ENCODE measurements around the gene DUSP1. TPM values are rescaled to one million over a fixed set of nuclear protein-coding genes. Genes with fewer than 3 reads are reported as not detected.
A peak's percentile ranks its signal among the peaks of the same experiment; 100 is the strongest.

Gene DUSP1
- total and polyA plus RNA-seq, 4 donors: 138 to 1,153 (median 344) TPM

GRCh38 chr5:172782169-172783039 is 11.4 kb upstream of the DUSP1 start:
- H3K27ac ChIP-seq (ENCODE audit: low read depth in 1 of 2, low read length in 1 of 2): no peak overlapping the region

GRCh38 chr5:172779691-172780341 is 8.8 kb upstream of the DUSP1 start:
- H3K9ac ChIP-seq (ENCODE audit: insufficient read depth in 1 of 2, low read length in 2 of 2): no peak overlapping the region
- WGBS, 2 donors: 95 to 96% methylated on average over 5 of the region's 5 CpGs
- H3K36me3 ChIP-seq (ENCODE audit: control insufficient read depth in 4 of 4, insufficient read depth in 4 of 4, low read length in 4 of 4): no peaks in the 10 kb centered on the region
- no peak overlapping the region for H3K27ac ChIP-seq (ENCODE audit: low read depth in 1 of 2, low read length in 1 of 2)
- peaks cover 0 to 2% (median 0%) of the 10 kb centered on the region in 4 donors for H3K9me3 ChIP-seq (ENCODE audit: control insufficient read depth in 4 of 4, insufficient read depth in 3 of 4, low read length in 3 of 4)
- H3K4me1 ChIP-seq (ENCODE audit: control insufficient read depth in 5 of 5, insufficient read depth in 5 of 5, low read length in 5 of 5): peaks cover 0 to 9% (median 3%) of the 10 kb centered on the region in 5 donors
- DNase-seq (no peak), ATAC-seq (ENCODE audit: insufficient read depth, low FRiP score) (no peak)
- no peak overlapping the region for H3K4me3 ChIP-seq
- no peak for TF ChIP-seq CTCF (IDR thresholded peaks at IDR 0.05; ENCODE audit: control extremely low read depth, extremely low read depth)
- no peaks in the 10 kb centered on the region for H3K27me3 ChIP-seq (ENCODE audit: control insufficient read depth in 3 of 3, insufficient read depth in 3 of 3, low read length in 2 of 3)

More at GRCh38 chr5:172782169-172783039, 11.4 kb upstream of the DUSP1 start:
- Histone ChIP-seq H3K36me3 (ENCODE audit: control insufficient read depth in 4 of 4, insufficient read depth in 4 of 4, low read length in 4 of 4) (no peaks in the 10 kb centered on the region), H3K27me3 (ENCODE audit: control insufficient read depth in 3 of 3, insufficient read depth in 3 of 3, low read length in 2 of 3) (no peaks in the 10 kb centered on the region), H3K9me3 (ENCODE audit: control insufficient read depth in 4 of 4, insufficient read depth in 3 of 4, low read length in 3 of 4) (no peaks in the 10 kb centered on the region), H3K4me1 (ENCODE audit: control insufficient read depth in 5 of 5, insufficient read depth in 5 of 5, low read length in 5 of 5) (peaks cover 0 to 7% (median 2%) of the 10 kb centered on the region in 5 donors), H3K9ac (ENCODE audit: insufficient read depth in 1 of 2, low read length in 2 of 2) (no peak overlapping the region), H3K4me3 (no peak overlapping the region)
- TF ChIP-seq CTCF (IDR thresholded peaks at IDR 0.05; ENCODE audit: control extremely low read depth, extremely low read depth): no peak
- ATAC-seq (ENCODE audit: insufficient read depth, low FRiP score) (no peak), DNase-seq (no peak)
- 92 to 96% methylated on average over 7 of the region's 7 CpGs for WGBS, 2 donors

- Histone ChIP-seq H3K27ac (ENCODE audit: low read depth in 1 of 2, low read length in 1 of 2) (peak overlapping the region; percentile 65 to 94), H3K36me3 (ENCODE audit: control insufficient read depth in 4 of 4, insufficient read depth in 4 of 4, low read length in 4 of 4) (no peaks in the 10 kb centered on the region), H3K9me3 (ENCODE audit: control insufficient read depth in 4 of 4, insufficient read depth in 3 of 4, low read length in 3 of 4) (peaks cover 0 to 2% (median 0%) of the 10 kb centered on the region in 4 donors), H3K4me3 (no peak overlapping the region), H3K4me1 (ENCODE audit: control insufficient read depth in 5 of 5, insufficient read depth in 5 of 5, low read length in 5 of 5) (peaks cover 0 to 19% (median 3%) of the 10 kb centered on the region in 5 donors), H3K9ac (ENCODE audit: insufficient read depth in 1 of 2, low read length in 2 of 2) (no peak overlapping the region), H3K27me3 (ENCODE audit: control insufficient read depth in 3 of 3, insufficient read depth in 3 of 3, low read length in 2 of 3) (no peaks in the 10 kb centered on the region)
- TF ChIP-seq CTCF (IDR thresholded peaks at IDR 0.05; ENCODE audit: control extremely low read depth, extremely low read depth): no peak
- ATAC-seq (ENCODE audit: insufficient read depth, low FRiP score): peak; percentile 34
- 83 to 90% methylated on average over 13 of the region's 13 CpGs for WGBS, 2 donors
- DNase-seq: no peak
These were observed 7.2 kb upstream of the DUSP1 start for GRCh38 chr5:172777881-172778814.
